ENCODE measurements around the gene RBFA. TPM values are rescaled to one million over a fixed set of nuclear protein-coding genes. Genes with fewer than 3 reads are reported as not detected.

The RBFA gene
- total and polyA plus RNA-seq, 2 donors (not counting 3 experiments of a cell fraction or from before 2014, with no cell fraction given): 27.4 to 34.8 TPM

DNA sequence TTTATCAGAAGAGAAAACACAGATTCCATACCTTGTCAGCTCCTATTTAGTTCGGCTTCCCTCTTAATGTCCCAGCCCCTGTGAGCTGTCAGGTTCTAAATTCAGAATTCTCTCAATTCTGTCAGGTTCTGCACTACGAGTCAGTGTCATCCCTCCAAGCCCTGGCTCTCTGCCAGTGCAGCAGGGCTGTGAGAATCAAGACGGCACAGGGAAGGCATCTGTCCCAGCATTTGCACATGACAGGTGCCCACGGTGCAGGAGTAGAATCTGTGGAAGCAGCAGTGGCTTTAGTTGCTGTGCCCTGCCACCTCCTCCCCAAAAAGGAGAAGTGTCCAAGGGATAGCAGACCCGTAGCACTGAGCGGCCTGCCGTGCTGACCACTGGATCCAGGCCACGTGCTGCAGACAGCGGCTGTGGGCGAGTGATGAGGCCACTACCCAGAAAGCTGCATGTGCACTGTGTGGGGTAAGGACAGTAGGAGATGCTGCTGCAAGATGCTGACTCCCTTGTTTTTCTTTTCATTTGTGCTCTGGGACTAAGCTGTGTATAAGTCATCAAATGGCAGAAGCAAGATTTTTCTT, 12.8 kb downstream of the RBFA start:
- Histone ChIP-seq H3K79me2 (ENCODE audit: control insufficient read depth, insufficient read depth, low read length) (no peaks in the 10 kb centered on the region), H3K9me1 (replicated peaks; ENCODE audit: control insufficient read depth, extremely low read depth, insufficient read depth, low read length) (no peaks in the 10 kb centered on the region), H3K9me3 (replicated peaks; ENCODE audit: control insufficient read depth, insufficient read depth, low read length) (no peaks in the 10 kb centered on the region), H3K27ac (ENCODE audit: insufficient read depth, low read depth, low read length) (no peak overlapping the region), H4K20me1 (replicated peaks; ENCODE audit: control insufficient read depth, extremely low read depth, insufficient read depth, low read length) (no peaks in the 10 kb centered on the region), H3K4me2 (ENCODE audit: insufficient read depth, low read length) (no peak overlapping the region), H3K27me3 (ENCODE audit: control insufficient read depth in 2 of 2, insufficient read depth in 2 of 2, low read length in 2 of 2) (no peaks in the 10 kb centered on the region), H3K36me3 (ENCODE audit: control insufficient read depth in 2 of 2, extremely low read depth in 1 of 2, insufficient read depth in 2 of 2, low read length in 2 of 2) (peaks cover 0 to 16% of the 10 kb centered on the region in 2 experiments), H3K4me1 (ENCODE audit: control insufficient read depth, extremely low read depth, insufficient read depth, low read length) (no peaks in the 10 kb centered on the region), H3K9ac (replicated peaks; ENCODE audit: extremely low read depth, insufficient read depth, low read length) (no peak overlapping the region), H3K4me3 (replicated peaks in 1 of 3; ENCODE audit: insufficient read depth in 1 of 3, low read depth in 1 of 3, low read length in 3 of 3) (no peak overlapping the region), H2AFZ (ENCODE audit: low read depth, low read length) (no peak overlapping the region)
- intact Hi-C loops (cut with micrococcal nuclease): no loop called here
- dilution Hi-C loops (cut with MboI; ENCODE audit: extremely low pct_ligation_motif_present, low sequenced_read_pairs): no loop called here
- BruUV-seq (replicated peaks): no TSS peak
- FAIRE-seq: no peak
- ChIA-PET POLR2A (no interaction called here), CTCF (interaction anchor here (1.3 kb wide), 1 partner anchor 12 kb away, joined by 3 read pairs; the partner anchor contains the start of gene RBFA)
- TF ChIP-seq POLR2A (IDR thresholded peaks at IDR 0.05; ENCODE audit: low read depth, low read length) (no peak), JUN (IDR thresholded peaks at IDR 0.05; ENCODE audit: borderline replicate concordance, insufficient read depth, insufficient read length, low read depth) (no peak), MYC (IDR thresholded peaks at IDR 0.05; ENCODE audit: low read depth, low read length) (no peak), FOS (IDR thresholded peaks at IDR 0.05; ENCODE audit: borderline replicate concordance, insufficient read depth, low read length) (no peak), POLR2AphosphoS5 (IDR thresholded peaks at IDR 0.05; ENCODE audit: insufficient read depth, low read depth, low read length) (no peak), EZH2 (IDR thresholded peaks at IDR 0.05; ENCODE audit: borderline replicate concordance, low read depth, low read length, severe bottlenecking) (no peak), GATA2 (IDR thresholded peaks at IDR 0.05; ENCODE audit: insufficient read depth, insufficient read length, low read depth, low read length) (no peak)
- TF ChIP-seq, protein P1, sequence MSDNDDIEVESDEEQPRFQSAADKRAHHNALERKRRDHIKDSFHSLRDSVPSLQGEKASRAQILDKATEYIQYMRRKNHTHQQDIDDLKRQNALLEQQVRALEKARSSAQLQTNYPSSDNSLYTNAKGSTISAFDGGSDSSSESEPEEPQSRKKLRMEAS (IDR thresholded peaks at IDR 0.05; ENCODE audit: insufficient read depth, insufficient read length): no peak
- TF ChIP-seq, protein P2, sequence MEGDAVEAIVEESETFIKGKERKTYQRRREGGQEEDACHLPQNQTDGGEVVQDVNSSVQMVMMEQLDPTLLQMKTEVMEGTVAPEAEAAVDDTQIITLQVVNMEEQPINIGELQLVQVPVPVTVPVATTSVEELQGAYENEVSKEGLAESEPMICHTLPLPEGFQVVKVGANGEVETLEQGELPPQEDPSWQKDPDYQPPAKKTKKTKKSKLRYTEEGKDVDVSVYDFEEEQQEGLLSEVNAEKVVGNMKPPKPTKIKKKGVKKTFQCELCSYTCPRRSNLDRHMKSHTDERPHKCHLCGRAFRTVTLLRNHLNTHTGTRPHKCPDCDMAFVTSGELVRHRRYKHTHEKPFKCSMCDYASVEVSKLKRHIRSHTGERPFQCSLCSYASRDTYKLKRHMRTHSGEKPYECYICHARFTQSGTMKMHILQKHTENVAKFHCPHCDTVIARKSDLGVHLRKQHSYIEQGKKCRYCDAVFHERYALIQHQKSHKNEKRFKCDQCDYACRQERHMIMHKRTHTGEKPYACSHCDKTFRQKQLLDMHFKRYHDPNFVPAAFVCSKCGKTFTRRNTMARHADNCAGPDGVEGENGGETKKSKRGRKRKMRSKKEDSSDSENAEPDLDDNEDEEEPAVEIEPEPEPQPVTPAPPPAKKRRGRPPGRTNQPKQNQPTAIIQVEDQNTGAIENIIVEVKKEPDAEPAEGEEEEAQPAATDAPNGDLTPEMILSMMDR (IDR thresholded peaks at IDR 0.05; ENCODE audit: extremely low read depth in 1 of 2, insufficient read depth in 1 of 2, low read depth in 1 of 2, low read length in 2 of 2): no peak
- no peak for DNase-seq (ENCODE audit: low read depth, low spot score)
